Posterior vena cava (tissue), 2 donors: ENCODE results near the gene HBQ1. TPM values are rescaled to one million over a fixed set of nuclear protein-coding genes. Genes with fewer than 3 reads are reported as not detected.

Experiments used
- total RNA-seq, 2 donors: library from RNA; stranded (reverse); fragmentation: NEBNext Ultra II Directional; extraction: Animal tissue kit (Norgen Biotek cat#: 25700); gene quantifications; one replicate each; pipeline ENCODE4 v1.2.1, GENCODE V29; 2021
- donor health status: DM: yes; HTN: yes; CAD: no.
- donor health status: DM: yes; HTN: yes; CAD: no.

Gene HBQ1
- total RNA-seq, 2 donors from 2014 or later: 0.48 TPM; not detected in 1

Other genes with a start within 250 kb of the HBQ1 start
- 1 to 10 TPM; 7.4 to 7.9 TPM for gene POLR3K, start 126.9 kb upstream of the HBQ1 start, total RNA-seq
- 10 to 100 TPM; 11.2 to 11.6 TPM for gene SNRNP25, start 126.6 kb upstream of the HBQ1 start, total RNA-seq
- 10 to 100 TPM; 39.5 to 39.7 TPM for gene RHBDF1, start 107.8 kb upstream of the HBQ1 start, total RNA-seq
- 10 to 100 TPM; 42.2 to 45.6 TPM for gene MPG, start 102.2 kb upstream of the HBQ1 start, total RNA-seq
- gene NPRL3, start 41.8 kb upstream of the HBQ1 start, total RNA-seq: 10 to 100 TPM; 13.2 to 22.1 TPM
- gene HBZ, start 27.8 kb upstream of the HBQ1 start, total RNA-seq: not detected
- gene HBM, start 14.5 kb upstream of the HBQ1 start, total RNA-seq: 1 to 10 TPM in 1 of 2 donors, under 1 TPM in 1; 0.90 to 1.5 TPM
- gene HBA2, start 7.6 kb upstream of the HBQ1 start, total RNA-seq: 1,000 to 10,000 TPM in 1 of 2 donors, 100 to 1,000 TPM in 1; 750 to 2,679 TPM
- gene HBA1, start 3.8 kb upstream of the HBQ1 start, total RNA-seq: 1,000 to 10,000 TPM in 1 of 2 donors, 100 to 1,000 TPM in 1; 878 to 2,742 TPM
- gene LUC7L, start 49.0 kb downstream of the HBQ1 start, total RNA-seq: 10 to 100 TPM; 42.7 to 43.0 TPM
- gene FAM234A, start 54.4 kb downstream of the HBQ1 start, total RNA-seq: 10 to 100 TPM; 69.4 to 86.2 TPM
- gene RGS11, start 95.5 kb downstream of the HBQ1 start, total RNA-seq: 10 to 100 TPM in 1 of 2 donors, 1 to 10 TPM in 1; 7.7 to 10.6 TPM
- gene ARHGDIG, start 100.1 kb downstream of the HBQ1 start, total RNA-seq: under 1 TPM; 0.38 to 0.97 TPM
- under 1 TPM; 0.86 to 0.88 TPM for gene PDIA2, start 102.7 kb downstream of the HBQ1 start, total RNA-seq
- 10 to 100 TPM; 13.4 to 19.0 TPM for gene AXIN1, start 172.3 kb downstream of the HBQ1 start, total RNA-seq
- gene MRPL28, start 190.1 kb downstream of the HBQ1 start, total RNA-seq: 10 to 100 TPM; 35.7 to 36.0 TPM
- gene PGAP6, start 201.5 kb downstream of the HBQ1 start, total RNA-seq: 10 to 100 TPM; 24.7 to 28.9 TPM
- 100 to 1,000 TPM in 1 of 2 donors, 10 to 100 TPM in 1; 70.7 to 108 TPM for gene NME4, start 216.7 kb downstream of the HBQ1 start, total RNA-seq
- 10 to 100 TPM; 11.2 to 12.9 TPM for gene DECR2, start 221.4 kb downstream of the HBQ1 start, total RNA-seq
- gene RAB11FIP3, start 245.2 kb downstream of the HBQ1 start, total RNA-seq: 10 to 100 TPM; 40.1 to 45.2 TPM